SK-N-SH treated with all-trans-retinoic acid at 6 μM for 48 hours (cell line): ENCODE results near the gene DDX31.

Source experiments
- CSDC2 ChIP-seq: fragments of 250-450 bp; sonication (Bioruptor Pico); IDR thresholded peaks from 2 replicates; pipeline ENCODE4 v1.5.0; 2020; ENCODE audit warnings: mild to moderate bottlenecking, moderate library complexity
- GLIS3 ChIP-seq: fragments of 250-450 bp; sonication (Bioruptor Pico); IDR thresholded peaks from 2 replicates; pipeline ENCODE4 v1.5.0; 2020; ENCODE audit warnings: mild to moderate bottlenecking, moderate library complexity
- RARB ChIP-seq: fragments of 250-450 bp; sonication (Bioruptor Pico); IDR thresholded peaks from 2 replicates; pipeline ENCODE4 v1.8.0; 2021; ENCODE audit warnings: mild to moderate bottlenecking, moderate library complexity
- ZFP3 ChIP-seq: fragments of 250-450 bp; sonication (Bioruptor Pico); IDR thresholded peaks from 2 replicates; pipeline ENCODE4 v1.5.0; 2020; ENCODE audit warnings: mild to moderate bottlenecking, moderate library complexity
- ZNF565 ChIP-seq: fragments of 450-650 bp; formaldehyde crosslinking; conservative IDR thresholded peaks from 2 replicates; pipeline ENCODE4 v1.5.0; 2020; ENCODE audit warnings: low read depth, mild to moderate bottlenecking, moderate library complexity
- ZNF8 ChIP-seq: fragments of 450-650 bp; formaldehyde crosslinking; IDR thresholded peaks from 2 replicates; pipeline ENCODE4 v1.5.0; 2020; ENCODE audit warnings: mild to moderate bottlenecking, moderate library complexity
- TF ChIP-seq, protein P1 (sequence below): fragments of 250-450 bp; sonication (Bioruptor Pico); IDR thresholded peaks from 2 replicates; pipeline ENCODE4 v1.5.1; 2020; ENCODE audit warnings: low read depth, mild to moderate bottlenecking, moderate library complexity

- TF ChIP-seq ZNF8 (CRISPR knock-in tag) (no peak), RARB (CRISPR knock-in tag) (no peak), ZFP3 (no peak), ZNF565 (CRISPR knock-in tag) (no peak), GLIS3 (no peak), CSDC2 (CRISPR knock-in tag) (no peak)
- TF ChIP-seq, protein P1, sequence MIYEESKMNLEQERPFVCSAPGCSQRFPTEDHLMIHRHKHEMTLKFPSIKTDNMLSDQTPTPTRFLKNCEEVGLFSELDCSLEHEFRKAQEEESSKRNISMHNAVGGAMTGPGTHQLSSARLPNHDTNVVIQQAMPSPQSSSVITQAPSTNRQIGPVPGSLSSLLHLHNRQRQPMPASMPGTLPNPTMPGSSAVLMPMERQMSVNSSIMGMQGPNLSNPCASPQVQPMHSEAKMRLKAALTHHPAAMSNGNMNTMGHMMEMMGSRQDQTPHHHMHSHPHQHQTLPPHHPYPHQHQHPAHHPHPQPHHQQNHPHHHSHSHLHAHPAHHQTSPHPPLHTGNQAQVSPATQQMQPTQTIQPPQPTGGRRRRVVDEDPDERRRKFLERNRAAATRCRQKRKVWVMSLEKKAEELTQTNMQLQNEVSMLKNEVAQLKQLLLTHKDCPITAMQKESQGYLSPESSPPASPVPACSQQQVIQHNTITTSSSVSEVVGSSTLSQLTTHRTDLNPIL, result no peak
These were observed 10.3 kb upstream of the DDX31 start for GRCh38 chr9:132679946-132680625.
